GM21515 (cell line): ENCODE measurements around the gene PCDHB3.
"Not testable (repeated sequence)": the region's sequence is repeated elsewhere in the genome, so short reads cannot be mapped to it uniquely, and the experiment has no call there.

Experiments used
- ATAC-seq: cut with Tn5 transposase; IDR thresholded peaks from one replicate; pipeline ENCODE4 v1.9.1; 2021; ENCODE audit not compliant: unreplicated experiment

Gene PCDHB3

GRCh38 chr5:141100243-141100805, at the start of gene PCDHB3:
Gene PCDHB3, plus strand, starts transcription at chr5:141100473. Its CDS starts 177 bp downstream, at chr5:141100650.
- no peak for ATAC-seq

DNA sequence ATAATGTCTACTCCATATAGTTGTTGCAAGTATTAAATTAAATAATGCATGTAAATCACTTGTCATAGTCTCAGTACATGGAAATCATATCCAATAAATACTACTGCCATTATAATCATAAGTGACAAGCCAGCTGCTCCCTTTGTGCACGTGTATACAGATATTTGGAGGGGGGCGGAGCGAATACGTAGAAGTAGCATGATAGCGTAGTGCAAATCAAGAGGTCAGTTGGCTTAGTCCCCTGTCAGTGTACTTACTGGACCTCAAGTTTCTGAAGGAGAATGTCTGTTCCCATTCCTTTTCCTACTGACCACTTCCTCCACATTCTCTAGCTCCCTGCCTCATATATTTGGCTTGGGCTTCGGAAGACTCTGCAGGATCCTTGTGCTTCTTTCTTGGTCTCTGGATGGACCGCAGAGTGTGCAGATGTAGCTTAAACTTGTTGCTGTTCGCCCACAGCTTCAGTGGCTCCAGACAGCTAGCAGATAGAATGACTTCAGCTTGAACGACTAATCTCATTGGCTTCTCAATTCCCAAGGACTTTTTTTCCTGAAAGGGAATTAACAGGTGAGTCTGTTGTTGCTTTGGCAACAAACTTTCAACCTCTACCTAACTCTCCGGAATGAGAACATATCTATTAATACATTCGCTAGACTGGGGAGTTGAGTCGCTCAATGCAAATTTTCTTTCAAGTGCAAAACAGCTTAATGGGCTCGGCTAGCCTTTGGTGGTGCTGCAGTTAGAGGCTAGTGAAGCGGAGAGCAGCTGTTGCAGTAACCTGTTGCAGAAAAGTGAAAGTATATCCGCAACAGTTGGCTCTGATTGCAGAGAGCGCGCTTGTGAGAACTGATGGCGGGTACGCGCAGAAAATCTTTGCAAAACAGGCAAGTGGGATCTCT, 49.4 kb upstream of the PCDHB3 start, which contains the start of gene PCDHB1:
Gene PCDHB1 (plus strand): TSS at position 753 of the 899 bp plus-strand sequence. CDS start 97 bp downstream, at position 850.
- no peak for ATAC-seq

- no peak for ATAC-seq
Measured at GRCh38 chr5:141051521-141051866, 48.8 kb upstream of the PCDHB3 start.

DNA sequence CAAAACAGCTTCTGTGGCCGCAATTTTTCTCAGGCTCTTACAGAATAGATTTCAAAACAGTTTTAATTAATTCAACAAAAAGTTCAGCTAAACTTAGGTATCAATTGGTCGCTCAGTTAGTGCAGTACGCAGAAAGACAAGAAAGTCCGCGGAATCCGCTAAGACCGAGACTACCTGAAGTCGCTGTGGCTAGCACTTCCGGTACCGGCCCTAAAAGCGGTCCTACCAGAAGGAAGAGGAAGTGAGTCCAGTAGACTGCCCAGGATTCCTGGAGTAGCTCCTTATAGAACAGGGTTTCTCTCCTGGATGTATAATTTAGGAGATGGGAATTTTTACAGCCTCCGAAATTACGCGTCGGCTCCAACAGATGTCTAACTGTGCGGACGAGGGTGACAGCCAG, 22.4 kb upstream of the PCDHB3 start:
- no peak for ATAC-seq

- no peak for ATAC-seq
Measured at GRCh38 chr5:141082228-141082627, 18.0 kb upstream of the PCDHB3 start.

- ATAC-seq: no peak
Measured at GRCh38 chr5:141084487-141084989, 15.7 kb upstream of the PCDHB3 start.

DNA sequence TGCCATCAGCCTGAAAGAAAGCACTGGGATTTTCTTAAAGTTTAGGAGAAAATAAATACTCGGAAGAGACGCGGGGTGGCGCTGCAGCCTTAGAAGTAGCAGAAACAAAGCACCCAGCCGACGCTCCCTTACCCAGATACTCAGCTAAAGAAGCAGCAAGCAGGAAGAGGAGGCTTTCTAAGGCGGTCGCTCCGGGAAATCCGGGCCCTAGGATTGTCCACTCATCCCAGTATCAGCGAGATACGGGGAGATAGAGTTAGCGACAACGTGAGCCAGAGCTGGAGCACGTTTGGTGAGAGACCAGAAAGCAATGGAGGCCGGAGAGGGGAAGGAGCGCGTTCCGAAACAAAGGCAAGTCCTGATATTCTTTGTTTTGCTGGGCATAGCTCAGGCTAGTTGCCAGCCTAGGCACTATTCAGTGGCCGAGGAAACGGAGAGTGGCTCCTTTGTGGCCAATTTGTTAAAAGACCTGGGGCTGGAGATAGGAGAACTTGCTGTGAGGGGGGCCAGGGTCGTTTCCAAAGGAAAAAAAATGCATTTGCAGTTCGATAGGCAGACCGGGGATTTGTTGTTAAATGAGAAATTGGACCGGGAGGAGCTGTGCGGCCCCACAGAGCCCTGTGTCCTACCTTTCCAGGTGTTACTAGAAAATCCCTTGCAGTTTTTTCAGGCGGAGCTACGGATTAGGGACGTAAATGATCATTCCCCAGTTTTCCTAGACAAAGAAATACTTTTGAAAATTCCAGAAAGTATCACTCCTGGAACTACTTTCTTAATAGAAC, 5.6 kb upstream of the PCDHB3 start, which contains the start of gene PCDHB2:
Gene PCDHB2 (plus strand): TSS at position 135 of the 782 bp plus-strand sequence. CDS start 176 bp downstream, at position 311.
- ATAC-seq: no peak

DNA sequence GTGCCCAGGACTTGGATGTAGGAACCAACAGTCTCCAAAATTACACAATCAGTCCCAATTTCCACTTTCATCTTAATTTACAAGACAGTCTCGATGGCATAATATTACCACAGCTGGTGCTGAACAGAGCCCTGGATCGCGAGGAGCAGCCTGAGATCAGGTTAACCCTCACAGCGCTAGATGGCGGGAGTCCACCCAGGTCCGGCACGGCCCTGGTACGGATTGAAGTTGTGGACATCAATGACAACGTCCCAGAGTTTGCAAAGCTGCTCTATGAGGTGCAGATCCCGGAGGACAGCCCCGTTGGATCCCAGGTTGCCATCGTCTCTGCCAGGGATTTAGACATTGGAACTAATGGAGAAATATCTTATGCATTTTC, 5.0 kb upstream of the PCDHB3 start:
- no peak for ATAC-seq

- ATAC-seq: not testable (repeated sequence)
Measured at GRCh38 chr5:141096181-141096580, 4.1 kb upstream of the PCDHB3 start.

- ATAC-seq: not testable (repeated sequence)
Measured at GRCh38 chr5:141096586-141096985, 3.7 kb upstream of the PCDHB3 start.

GRCh38 chr5:141101059-141101458, 786 bp downstream of the PCDHB3 start:
- ATAC-seq: no peak

- ATAC-seq: not testable (repeated sequence)
Measured at GRCh38 chr5:141102070-141102469, 1.8 kb downstream of the PCDHB3 start.

GRCh38 chr5:141102471-141102870, 2.2 kb downstream of the PCDHB3 start:
- ATAC-seq: not testable (repeated sequence)

GRCh38 chr5:141105350-141105749, 5.1 kb downstream of the PCDHB3 start:
- no peak for ATAC-seq

GRCh38 chr5:141119250-141119649, 19.0 kb downstream of the PCDHB3 start:
- ATAC-seq: no peak

DNA sequence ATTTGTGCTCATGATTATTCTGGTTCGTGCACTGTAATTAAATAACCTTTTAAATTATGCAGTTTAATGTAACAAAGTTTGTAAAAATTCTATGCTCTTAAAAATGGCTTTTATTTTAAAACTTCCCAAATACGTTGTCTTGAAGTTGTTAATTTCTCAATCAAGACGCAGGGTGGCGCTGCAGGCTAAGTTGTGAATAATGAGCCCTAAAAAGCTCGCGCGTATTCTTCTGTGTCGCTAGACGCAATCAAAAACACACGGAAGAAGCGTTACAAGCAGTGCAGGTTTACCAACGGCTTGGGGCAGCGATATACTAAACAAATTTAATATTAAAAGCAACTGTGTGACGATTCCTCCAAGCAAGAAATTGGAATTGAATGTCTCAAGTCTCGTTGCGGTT, 21.3 kb downstream of the PCDHB3 start, which contains the start of gene PCDHB4:
Gene PCDHB4 (plus strand): TSS at position 256 of the 400 bp plus-strand sequence. CDS start 181 bp downstream, outside the sequence.
- ATAC-seq: no peak

- no peak for ATAC-seq
Measured at GRCh38 chr5:141121985-141122384, 21.7 kb downstream of the PCDHB3 start.

DNA sequence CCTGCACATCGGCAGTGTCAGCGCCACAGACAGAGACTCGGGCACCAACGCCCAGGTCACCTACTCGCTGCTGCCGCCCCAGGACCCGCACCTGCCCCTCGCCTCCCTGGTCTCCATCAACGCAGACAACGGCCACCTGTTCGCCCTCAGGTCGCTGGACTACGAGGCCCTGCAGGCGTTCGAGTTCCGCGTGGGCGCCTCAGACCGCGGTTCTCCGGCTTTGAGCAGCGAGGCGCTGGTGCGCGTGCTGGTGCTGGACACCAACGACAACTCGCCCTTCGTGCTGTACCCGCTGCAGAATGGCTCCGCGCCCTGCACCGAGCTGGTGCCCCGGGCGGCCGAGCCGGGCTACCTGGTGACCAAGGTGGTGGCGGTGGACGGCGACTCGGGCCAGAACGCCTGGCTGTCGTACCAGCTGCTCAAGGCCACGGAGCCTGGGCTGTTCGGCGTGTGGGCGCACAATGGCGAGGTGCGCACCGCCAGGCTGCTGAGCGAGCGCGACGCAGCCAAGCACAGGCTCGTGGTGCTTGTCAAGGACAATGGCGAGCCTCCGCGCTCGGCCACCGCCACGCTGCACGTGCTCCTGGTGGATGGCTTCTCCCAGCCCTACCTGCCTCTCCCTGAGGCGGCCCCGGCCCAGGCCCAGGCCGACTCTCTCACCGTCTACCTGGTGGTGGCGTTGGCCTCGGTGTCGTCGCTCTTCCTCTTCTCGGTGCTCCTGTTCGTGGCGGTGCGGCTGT, 23.3 kb downstream of the PCDHB3 start:
- ATAC-seq: not testable (repeated sequence)

GRCh38 chr5:141127305-141127704, 27.0 kb downstream of the PCDHB3 start:
- no peak for ATAC-seq

- no peak for ATAC-seq
Measured at GRCh38 chr5:141135030-141135717, 34.9 kb downstream of the PCDHB3 start, which contains the start of gene PCDHB5. Gene PCDHB5, plus strand, starts transcription at chr5:141135206. Its CDS starts 229 bp downstream, at chr5:141135435.
